Measurements from ENCODE around the gene NSMCE4A. TPM values are rescaled to one million over a fixed set of nuclear protein-coding genes. Genes with fewer than 3 reads are reported as not detected.

Gene NSMCE4A
- total RNA-seq, 6 experiments from 2014 or later, result 17.0 to 46.5 (median 30.6) TPM

DNA sequence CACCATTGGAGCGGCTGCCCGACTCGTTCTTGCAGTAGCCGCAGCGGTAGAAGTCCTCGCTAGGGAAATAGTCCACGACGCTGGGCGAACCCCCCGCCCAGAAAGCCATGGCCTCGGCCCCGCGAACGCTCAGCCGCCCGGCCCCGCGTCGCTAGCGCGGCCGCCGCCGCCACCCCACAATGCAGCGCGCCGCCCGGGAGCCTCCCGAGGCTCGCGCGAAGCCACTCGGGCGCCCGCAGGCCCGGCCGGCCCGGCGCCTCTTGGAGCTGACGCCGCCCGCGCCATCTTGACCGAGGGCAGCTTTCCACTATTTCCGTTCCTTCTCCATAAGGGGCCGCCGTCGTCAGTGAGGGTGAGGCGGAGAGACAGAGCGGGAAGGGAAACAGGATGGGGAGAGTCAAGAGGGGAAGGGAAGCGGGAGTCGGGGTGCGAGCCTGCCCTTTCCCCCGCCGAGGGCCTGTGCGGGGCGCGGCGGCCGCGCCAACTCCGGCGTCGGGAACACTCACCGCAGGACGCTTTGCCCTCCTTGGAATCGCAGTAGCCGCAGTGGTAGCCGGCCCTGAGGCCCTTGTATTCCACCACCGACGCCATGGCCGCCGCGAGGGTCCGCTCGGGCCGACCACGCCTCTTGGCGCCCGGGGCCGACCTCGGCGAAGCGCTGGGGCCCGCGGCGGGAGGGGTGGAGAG, 47.0 kb downstream of the NSMCE4A start, which contains the start of gene ATE1:
Gene ATE1, minus strand, starts transcription at position 191 of the 687 bp plus-strand sequence. Its CDS starts 82 bp downstream, at position 109.
- intact Hi-C loops (cut with DNase I), result no loop called here
- ATAC-seq (peak; percentile 86 to 96 (median 90)), DNase-seq (peak; percentile 91 to 93 (median 92))
- TF ChIP-seq, protein P1, sequence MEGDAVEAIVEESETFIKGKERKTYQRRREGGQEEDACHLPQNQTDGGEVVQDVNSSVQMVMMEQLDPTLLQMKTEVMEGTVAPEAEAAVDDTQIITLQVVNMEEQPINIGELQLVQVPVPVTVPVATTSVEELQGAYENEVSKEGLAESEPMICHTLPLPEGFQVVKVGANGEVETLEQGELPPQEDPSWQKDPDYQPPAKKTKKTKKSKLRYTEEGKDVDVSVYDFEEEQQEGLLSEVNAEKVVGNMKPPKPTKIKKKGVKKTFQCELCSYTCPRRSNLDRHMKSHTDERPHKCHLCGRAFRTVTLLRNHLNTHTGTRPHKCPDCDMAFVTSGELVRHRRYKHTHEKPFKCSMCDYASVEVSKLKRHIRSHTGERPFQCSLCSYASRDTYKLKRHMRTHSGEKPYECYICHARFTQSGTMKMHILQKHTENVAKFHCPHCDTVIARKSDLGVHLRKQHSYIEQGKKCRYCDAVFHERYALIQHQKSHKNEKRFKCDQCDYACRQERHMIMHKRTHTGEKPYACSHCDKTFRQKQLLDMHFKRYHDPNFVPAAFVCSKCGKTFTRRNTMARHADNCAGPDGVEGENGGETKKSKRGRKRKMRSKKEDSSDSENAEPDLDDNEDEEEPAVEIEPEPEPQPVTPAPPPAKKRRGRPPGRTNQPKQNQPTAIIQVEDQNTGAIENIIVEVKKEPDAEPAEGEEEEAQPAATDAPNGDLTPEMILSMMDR (IDR thresholded peaks at IDR 0.05), result peak in 2 of 4 donors; percentile 4 to 25
- peak; percentile 85 for TF ChIP-seq POLR2A (IDR thresholded peaks at IDR 0.05)
- H3K27ac ChIP-seq, result peak within 1 kb of the TSS; percentile 97 to 99 (median 98)
- no peaks in the 10 kb centered on the region for H3K27me3 ChIP-seq
- H3K9me3 ChIP-seq, result no peaks in the 10 kb centered on the region
- peaks cover 0 to 41% (median 8%) of the 10 kb centered on the region in 4 donors for H3K4me1 ChIP-seq
- 0% methylated on average over 5 of the region's 87 CpGs for WGBS (ENCODE audit: insufficient coverage, low coverage, low lambda C conversion rate, missing lambda C conversion rate)
- peak within 1 kb of the TSS; percentile 92 to 95 (median 93) for H3K4me3 ChIP-seq
- H3K36me3 ChIP-seq, result no peaks in the 10 kb centered on the region

DNA sequence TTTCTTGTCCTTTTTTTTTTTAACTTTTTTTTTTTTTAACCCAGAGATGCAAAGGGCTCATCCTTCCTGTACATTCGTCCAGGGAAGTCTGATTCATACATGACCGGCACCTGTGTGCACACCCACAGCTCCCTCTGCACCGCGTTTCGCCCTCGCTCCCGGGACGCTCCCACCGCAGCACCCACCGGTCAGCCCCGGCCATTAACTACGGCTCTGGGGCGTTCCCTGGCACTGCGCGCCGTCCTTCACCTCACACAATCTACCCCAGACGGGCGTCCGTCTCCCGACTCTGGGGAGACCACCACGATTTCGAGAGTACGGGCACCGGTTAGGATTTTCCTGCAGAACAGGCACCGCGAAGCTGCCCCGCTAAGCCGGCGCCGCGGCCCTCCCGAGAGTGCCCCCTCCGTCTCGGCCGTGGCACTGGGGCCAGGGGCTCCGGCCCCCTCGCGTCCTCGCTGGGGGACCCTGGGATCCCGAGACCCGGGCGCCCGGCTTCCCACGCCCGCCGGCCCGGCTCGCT, 47.6 kb downstream of the NSMCE4A start:
- TF ChIP-seq, protein P1 (IDR thresholded peaks at IDR 0.05), result no peak
- TF ChIP-seq POLR2A (IDR thresholded peaks at IDR 0.05), result no peak

DNA sequence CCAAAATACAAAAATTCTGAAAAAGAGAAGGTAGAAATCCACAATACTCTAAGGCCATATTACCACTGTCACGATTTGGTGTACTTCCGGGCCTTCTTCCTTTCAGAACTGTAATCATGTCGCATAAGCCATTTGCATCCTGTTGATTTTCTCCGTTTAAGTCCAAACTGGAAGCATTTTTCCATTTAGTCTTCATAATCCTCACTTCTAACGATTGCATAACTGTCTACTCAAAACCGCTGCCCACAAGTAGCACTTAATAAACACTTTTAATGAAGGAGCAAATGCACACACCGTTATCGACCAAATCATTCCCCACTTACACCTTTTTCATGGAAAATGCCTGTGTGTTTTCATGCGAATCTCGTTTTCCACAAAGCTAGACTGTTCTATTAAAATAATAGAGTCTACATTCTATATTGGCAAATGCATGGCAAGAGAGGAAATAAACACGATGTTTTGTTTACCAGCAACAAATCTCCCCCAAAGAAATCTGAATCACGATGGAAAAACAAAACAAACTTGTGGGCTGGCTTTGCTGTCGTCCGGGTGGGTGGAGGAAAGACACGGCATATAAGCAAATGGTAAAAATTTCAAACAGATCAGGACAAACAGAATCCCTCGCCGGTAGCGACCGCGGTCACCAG, 48.2 kb downstream of the NSMCE4A start:
- peak in 3 of 4 donors; percentile 3 to 25 (median 10) for ATAC-seq
- under 1% methylated on average over 20 of the region's 20 CpGs for WGBS (ENCODE audit: insufficient coverage, low coverage, low lambda C conversion rate, missing lambda C conversion rate)
- Histone ChIP-seq H3K36me3 (peaks cover 0 to 7% (median 0%) of the 10 kb centered on the region in 4 donors), H3K4me1 (peaks cover 0 to 41% (median 8%) of the 10 kb centered on the region in 4 donors), H3K9me3 (no peaks in the 10 kb centered on the region), H3K27me3 (no peaks in the 10 kb centered on the region), H3K27ac (peak overlapping the region; percentile 97 to 99 (median 98)), H3K4me3 (peak overlapping the region; percentile 92 to 95 (median 93))
- TF ChIP-seq POLR2A (IDR thresholded peaks at IDR 0.05), result no peak
- intact Hi-C loops (cut with DNase I), result no loop called here
- DNase-seq, result no peak

More for the DNA sequence above, 47.6 kb downstream of the NSMCE4A start:
- H3K4me3 ChIP-seq, result peak overlapping the region; percentile 92 to 95 (median 93)
- intact Hi-C loops (cut with DNase I), result no loop called here
- no peaks in the 10 kb centered on the region for H3K27me3 ChIP-seq
- no peaks in the 10 kb centered on the region for H3K9me3 ChIP-seq
- peak overlapping the region; percentile 97 to 99 (median 98) for H3K27ac ChIP-seq
- DNase-seq, result peak; percentile 66 to 76 (median 74)
- ATAC-seq, result peak; percentile 59 to 70 (median 66)
- peaks cover 0 to 2% (median 0%) of the 10 kb centered on the region in 4 donors for H3K36me3 ChIP-seq
- peaks cover 0 to 41% (median 8%) of the 10 kb centered on the region in 4 donors for H3K4me1 ChIP-seq
- 1% methylated on average over 23 of the region's 48 CpGs for WGBS (ENCODE audit: insufficient coverage, low coverage, low lambda C conversion rate, missing lambda C conversion rate)

DNA sequence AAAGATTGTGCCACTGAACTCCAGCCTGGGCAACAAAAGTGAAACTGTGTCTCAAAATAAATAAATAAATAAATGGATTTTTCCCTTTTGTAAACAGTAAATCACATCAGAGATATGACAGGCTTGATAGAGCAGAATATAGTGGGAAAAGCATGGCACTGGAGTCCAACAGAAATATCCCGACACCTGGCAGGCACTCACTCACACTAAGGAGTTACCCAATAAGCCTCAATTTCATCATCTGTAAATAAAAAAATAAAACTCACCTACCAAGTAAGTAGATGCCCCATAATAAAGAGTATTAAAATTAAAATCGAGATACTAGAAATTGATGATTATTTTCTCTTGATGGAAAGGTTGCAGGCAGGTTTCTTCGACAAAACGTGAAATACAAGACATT, 48.9 kb downstream of the NSMCE4A start:
- no peaks in the 10 kb centered on the region for H3K27me3 ChIP-seq
- intact Hi-C loops (cut with DNase I), result no loop called here
- peaks cover 0 to 41% (median 8%) of the 10 kb centered on the region in 4 donors for H3K4me1 ChIP-seq
- WGBS (ENCODE audit: insufficient coverage, low coverage, low lambda C conversion rate, missing lambda C conversion rate), result 36% methylated on average over 4 of the region's 4 CpGs
- peak overlapping the region; percentile 92 to 95 (median 93) for H3K4me3 ChIP-seq
- H3K27ac ChIP-seq, result peak overlapping the region; percentile 97 to 99 (median 98)
- peak in 1 of 3 donors; percentile 54 for DNase-seq
- H3K9me3 ChIP-seq, result no peaks in the 10 kb centered on the region
- peak; percentile 5 to 51 (median 20) for ATAC-seq
- TF ChIP-seq, protein P1 (IDR thresholded peaks at IDR 0.05), result no peak
- no peak for TF ChIP-seq POLR2A (IDR thresholded peaks at IDR 0.05)
- H3K36me3 ChIP-seq, result peaks cover 0 to 11% (median 0%) of the 10 kb centered on the region in 4 donors
